GM23338 (cell line): ENCODE results near the gene LILRA5.
"Not testable (repeated sequence)": the region's sequence is repeated elsewhere in the genome, so short reads cannot be mapped to it uniquely, and the experiment has no call there.

Experiments used
- EZH2 ChIP-seq: fragments of 200-600 bp; sonication (generic); IDR thresholded peaks from one replicate; pipeline ENCODE4 v1.8.0; 2017; ENCODE audit warnings: antibody characterized with exemption, mild to moderate bottlenecking, low read depth; ENCODE audit not compliant: unreplicated experiment
- EZH2phosphoT487 ChIP-seq: fragments of 200-600 bp; sonication (generic); IDR thresholded peaks from one replicate; pipeline ENCODE4 v1.8.1; 2018; ENCODE audit warnings: antibody characterized with exemption; ENCODE audit not compliant: unreplicated experiment
- POLR2AphosphoS5 ChIP-seq: IDR thresholded peaks from 2 replicates; pipeline ENCODE4 v1.6.1; 2016; ENCODE audit warnings: antibody characterized with exemption, low read depth
- ZNF331 ChIP-seq: fragments of 250-450 bp; sonication (Bioruptor Pico); IDR thresholded peaks from 2 replicates; pipeline ENCODE4 v1.5.0; 2020; ENCODE audit warnings: low read depth, mild to moderate bottlenecking, moderate library complexity
- TF ChIP-seq, protein P1 (sequence below): IDR thresholded peaks from 2 replicates; pipeline ENCODE4 v1.6.1; 2016; ENCODE audit warnings: antibody characterized with exemption
- TF ChIP-seq, protein P2 (sequence below), 2 experiments: fragments of 200-600 bp in 1 of 2; sonication (generic) in 1 of 2; conservative IDR thresholded peaks; 2 replicates each; pipeline versions ENCODE4 v1.5.1 to v1.6.1; 2016 to 2017; ENCODE audit warnings: antibody characterized with exemption in 2 of 2, low read depth in 2 of 2, mild to moderate bottlenecking in 2 of 2, moderate library complexity in 1 of 2

DNA sequence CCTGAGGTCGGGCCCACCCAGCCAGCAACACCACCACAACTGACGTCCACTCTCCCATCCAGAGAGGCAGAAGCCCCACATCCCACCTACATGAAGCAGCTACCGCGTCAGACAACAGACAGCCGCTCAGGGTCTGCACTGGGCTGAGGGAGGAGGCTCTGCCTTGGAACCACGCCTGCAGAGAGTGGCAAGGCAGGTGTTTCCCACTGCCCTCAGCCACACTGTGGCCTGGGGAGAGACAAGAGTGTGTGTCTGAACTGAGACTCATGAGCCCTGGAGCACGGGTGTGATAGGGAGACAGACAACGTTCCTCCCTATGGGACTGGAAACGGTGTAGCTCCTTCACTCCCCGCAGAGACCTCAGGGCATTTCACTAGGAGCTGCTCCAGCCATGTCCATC lies 26.7 kb downstream of the LILRA5 start:
- TF ChIP-seq, protein P1, sequence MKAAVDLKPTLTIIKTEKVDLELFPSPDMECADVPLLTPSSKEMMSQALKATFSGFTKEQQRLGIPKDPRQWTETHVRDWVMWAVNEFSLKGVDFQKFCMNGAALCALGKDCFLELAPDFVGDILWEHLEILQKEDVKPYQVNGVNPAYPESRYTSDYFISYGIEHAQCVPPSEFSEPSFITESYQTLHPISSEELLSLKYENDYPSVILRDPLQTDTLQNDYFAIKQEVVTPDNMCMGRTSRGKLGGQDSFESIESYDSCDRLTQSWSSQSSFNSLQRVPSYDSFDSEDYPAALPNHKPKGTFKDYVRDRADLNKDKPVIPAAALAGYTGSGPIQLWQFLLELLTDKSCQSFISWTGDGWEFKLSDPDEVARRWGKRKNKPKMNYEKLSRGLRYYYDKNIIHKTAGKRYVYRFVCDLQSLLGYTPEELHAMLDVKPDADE = not testable (repeated sequence)
- TF ChIP-seq, protein P2, sequence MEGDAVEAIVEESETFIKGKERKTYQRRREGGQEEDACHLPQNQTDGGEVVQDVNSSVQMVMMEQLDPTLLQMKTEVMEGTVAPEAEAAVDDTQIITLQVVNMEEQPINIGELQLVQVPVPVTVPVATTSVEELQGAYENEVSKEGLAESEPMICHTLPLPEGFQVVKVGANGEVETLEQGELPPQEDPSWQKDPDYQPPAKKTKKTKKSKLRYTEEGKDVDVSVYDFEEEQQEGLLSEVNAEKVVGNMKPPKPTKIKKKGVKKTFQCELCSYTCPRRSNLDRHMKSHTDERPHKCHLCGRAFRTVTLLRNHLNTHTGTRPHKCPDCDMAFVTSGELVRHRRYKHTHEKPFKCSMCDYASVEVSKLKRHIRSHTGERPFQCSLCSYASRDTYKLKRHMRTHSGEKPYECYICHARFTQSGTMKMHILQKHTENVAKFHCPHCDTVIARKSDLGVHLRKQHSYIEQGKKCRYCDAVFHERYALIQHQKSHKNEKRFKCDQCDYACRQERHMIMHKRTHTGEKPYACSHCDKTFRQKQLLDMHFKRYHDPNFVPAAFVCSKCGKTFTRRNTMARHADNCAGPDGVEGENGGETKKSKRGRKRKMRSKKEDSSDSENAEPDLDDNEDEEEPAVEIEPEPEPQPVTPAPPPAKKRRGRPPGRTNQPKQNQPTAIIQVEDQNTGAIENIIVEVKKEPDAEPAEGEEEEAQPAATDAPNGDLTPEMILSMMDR (conservative IDR thresholded peaks at IDR 0.05; ENCODE audit: low read depth in 2 of 2) = not testable (repeated sequence)
- not testable (repeated sequence) for TF ChIP-seq EZH2phosphoT487; EZH2; POLR2AphosphoS5; ZNF331 (CRISPR knock-in tag)
